ENCODE data around the gene MIPEP.
"Not testable (repeated sequence)": the region's sequence is repeated elsewhere in the genome, so short reads cannot be mapped to it uniquely, and the experiment has no call there.

The MIPEP gene

GRCh38 chr13:23889615-23890607, 711 bp upstream of the MIPEP start:
- no peak for DNase-seq (ENCODE audit: low read depth)

GRCh38 chr13:23884361-23884760, 4.8 kb downstream of the MIPEP start:
- not testable (repeated sequence) for DNase-seq (ENCODE audit: low read depth)

GRCh38 chr13:23883255-23883654, 5.9 kb downstream of the MIPEP start:
- DNase-seq (ENCODE audit: low read depth) = no peak

- DNase-seq (ENCODE audit: low read depth) = not testable (repeated sequence)
Measured at GRCh38 chr13:23881402-23881800, 7.8 kb downstream of the MIPEP start.

GRCh38 chr13:23880493-23881401, 8.5 kb downstream of the MIPEP start:
- not testable (repeated sequence) for DNase-seq (ENCODE audit: low read depth)

GRCh38 chr13:23877286-23877685, 11.9 kb downstream of the MIPEP start:
- no peak for DNase-seq (ENCODE audit: low read depth)

- DNase-seq (ENCODE audit: low read depth) = no peak
Measured at GRCh38 chr13:23876265-23876664, 12.9 kb downstream of the MIPEP start.

- DNase-seq (ENCODE audit: low read depth) = no peak
Measured at GRCh38 chr13:23871616-23872220, 17.5 kb downstream of the MIPEP start.

- no peak for DNase-seq (ENCODE audit: low read depth)
Measured at GRCh38 chr13:23870356-23871140, 18.7 kb downstream of the MIPEP start.

GRCh38 chr13:23868521-23868920, 20.7 kb downstream of the MIPEP start:
- no peak for DNase-seq (ENCODE audit: low read depth)

- DNase-seq (ENCODE audit: low read depth) = no peak
Measured at GRCh38 chr13:23867027-23867491, 22.1 kb downstream of the MIPEP start.

- DNase-seq (ENCODE audit: low read depth) = no peak
Measured at GRCh38 chr13:23866420-23867026, 22.7 kb downstream of the MIPEP start.

- no peak for DNase-seq (ENCODE audit: low read depth)
Measured at GRCh38 chr13:23865906-23866305, 23.3 kb downstream of the MIPEP start.

- no peak for DNase-seq (ENCODE audit: low read depth)
Measured at GRCh38 chr13:23865026-23865425, 24.2 kb downstream of the MIPEP start.

- no peak for DNase-seq (ENCODE audit: low read depth)
Measured at GRCh38 chr13:23861310-23861709, 27.9 kb downstream of the MIPEP start.

GRCh38 chr13:23859904-23860303, 29.3 kb downstream of the MIPEP start:
- DNase-seq (ENCODE audit: low read depth) = no peak

GRCh38 chr13:23859455-23859854, 29.7 kb downstream of the MIPEP start:
- no peak for DNase-seq (ENCODE audit: low read depth)

GRCh38 chr13:23858546-23858945, 30.7 kb downstream of the MIPEP start:
- no peak for DNase-seq (ENCODE audit: low read depth)

- DNase-seq (ENCODE audit: low read depth) = no peak
Measured at GRCh38 chr13:23856008-23856750, 33.0 kb downstream of the MIPEP start.

- no peak for DNase-seq (ENCODE audit: low read depth)
Measured at GRCh38 chr13:23855360-23855759, 33.8 kb downstream of the MIPEP start.
